GM19438 (cell line): Measurements from ENCODE around the gene SIX3.

Experiments
- ATAC-seq: cut with Tn5 transposase; IDR thresholded peaks from one replicate; pipeline ENCODE4 v1.9.1; 2021; ENCODE audit warnings: low read depth; ENCODE audit not compliant: unreplicated experiment

SIX3 gene

DNA sequence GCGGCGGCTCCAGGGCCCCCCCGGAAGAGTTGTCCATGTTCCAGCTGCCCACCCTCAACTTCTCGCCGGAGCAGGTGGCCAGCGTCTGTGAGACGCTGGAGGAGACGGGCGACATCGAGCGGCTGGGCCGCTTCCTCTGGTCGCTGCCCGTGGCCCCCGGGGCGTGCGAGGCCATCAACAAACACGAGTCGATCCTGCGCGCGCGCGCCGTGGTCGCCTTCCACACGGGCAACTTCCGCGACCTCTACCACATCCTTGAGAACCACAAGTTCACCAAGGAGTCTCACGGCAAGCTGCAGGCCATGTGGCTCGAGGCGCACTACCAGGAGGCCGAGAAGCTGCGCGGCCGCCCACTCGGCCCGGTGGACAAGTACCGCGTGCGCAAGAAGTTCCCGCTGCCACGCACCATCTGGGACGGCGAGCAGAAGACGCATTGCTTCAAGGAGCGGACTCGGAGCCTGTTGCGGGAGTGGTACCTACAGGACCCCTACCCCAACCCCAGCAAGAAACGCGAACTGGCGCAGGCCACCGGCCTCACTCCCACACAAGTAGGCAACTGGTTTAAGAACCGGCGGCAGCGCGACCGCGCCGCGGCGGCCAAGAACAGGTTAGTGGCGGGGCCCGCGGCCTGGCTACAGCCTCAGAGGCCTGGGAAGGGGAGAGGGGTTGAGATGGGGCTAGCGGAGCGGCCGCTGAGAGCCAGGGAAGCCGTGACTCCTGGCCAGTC lies 965 bp downstream of the SIX3 start:
- no peak for ATAC-seq

- no peak for ATAC-seq
These were observed 1.7 kb downstream of the SIX3 start for GRCh38 chr2:44943031-44943692.

- no peak for ATAC-seq
These were observed 2.2 kb downstream of the SIX3 start for GRCh38 chr2:44943693-44944101.

DNA sequence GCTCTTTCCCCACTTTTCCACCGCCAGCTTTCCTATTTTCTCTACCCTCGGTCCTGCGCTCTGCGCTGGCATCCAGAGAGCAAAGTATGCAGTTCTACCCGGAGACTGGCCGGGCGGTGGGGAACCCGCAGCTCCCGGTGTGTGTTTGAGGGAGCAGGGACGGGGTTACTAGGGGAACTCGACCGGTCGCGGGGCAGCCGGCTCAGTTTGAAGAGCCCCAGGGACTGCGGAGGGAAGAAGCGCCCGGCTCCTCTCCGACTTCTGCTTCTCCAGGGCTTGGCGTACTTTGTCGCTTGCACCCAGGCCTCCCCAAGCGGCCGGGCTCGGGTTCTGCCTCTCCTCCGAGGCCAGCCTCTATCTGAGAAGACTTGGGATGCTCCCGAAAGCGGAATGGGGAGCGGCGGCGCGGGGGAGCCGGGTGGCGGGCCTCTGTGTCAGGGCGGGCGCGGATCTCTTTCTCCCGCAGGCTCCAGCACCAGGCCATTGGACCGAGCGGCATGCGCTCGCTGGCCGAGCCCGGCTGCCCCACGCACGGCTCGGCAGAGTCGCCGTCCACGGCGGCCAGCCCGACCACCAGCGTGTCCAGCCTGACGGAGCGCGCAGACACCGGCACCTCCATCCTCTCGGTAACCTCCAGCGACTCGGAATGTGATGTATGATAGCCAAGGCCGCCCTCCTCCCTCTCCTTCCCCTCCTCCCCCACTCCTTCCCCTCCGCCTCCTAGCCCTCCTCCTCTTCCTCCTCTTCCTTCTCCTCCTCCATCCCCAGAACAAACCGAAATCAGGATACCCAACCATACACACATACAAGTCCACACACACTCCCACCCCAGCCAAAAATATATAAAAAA lies 2.8 kb downstream of the SIX3 start:
- no peak for ATAC-seq

GRCh38 chr2:44944952-44945612 lies 3.6 kb downstream of the SIX3 start:
- ATAC-seq, result no peak

GRCh38 chr2:44945676-44946371 lies 4.3 kb downstream of the SIX3 start:
- ATAC-seq, result no peak

DNA sequence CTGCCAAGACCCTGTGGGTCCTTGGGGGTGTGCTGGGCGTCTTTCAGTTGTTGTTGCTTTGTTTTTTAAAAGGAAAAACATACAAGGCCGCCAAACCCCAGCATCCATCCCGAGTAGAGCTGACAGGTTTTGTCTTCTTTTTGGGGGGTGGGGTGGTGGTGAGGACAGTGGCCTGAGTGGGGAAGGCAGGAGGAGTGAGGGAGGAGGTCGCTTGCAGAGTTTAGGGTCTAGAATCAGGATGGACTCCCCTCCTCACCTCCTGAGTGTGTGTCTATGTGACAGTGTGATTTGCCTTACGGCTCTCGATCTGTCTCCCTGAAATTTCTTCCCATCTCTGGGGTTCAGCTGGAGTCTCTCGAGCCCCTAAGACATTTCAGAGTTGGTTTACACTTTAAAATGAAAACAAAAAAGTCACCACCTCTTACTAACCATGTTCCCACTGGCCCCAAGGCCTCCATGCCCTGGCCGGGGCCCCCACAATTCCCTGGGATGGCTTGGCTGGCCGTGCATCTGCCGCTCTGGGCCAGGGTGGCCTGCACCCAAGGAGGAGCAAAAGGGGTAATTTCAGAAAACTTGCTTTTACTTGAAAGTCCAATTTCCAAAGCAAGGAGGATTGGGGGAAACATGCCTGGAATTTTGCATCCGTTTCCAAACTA lies 5.0 kb downstream of the SIX3 start:
- no peak for ATAC-seq

- no peak for ATAC-seq
These were observed 5.5 kb downstream of the SIX3 start for GRCh38 chr2:44947028-44947375.

DNA sequence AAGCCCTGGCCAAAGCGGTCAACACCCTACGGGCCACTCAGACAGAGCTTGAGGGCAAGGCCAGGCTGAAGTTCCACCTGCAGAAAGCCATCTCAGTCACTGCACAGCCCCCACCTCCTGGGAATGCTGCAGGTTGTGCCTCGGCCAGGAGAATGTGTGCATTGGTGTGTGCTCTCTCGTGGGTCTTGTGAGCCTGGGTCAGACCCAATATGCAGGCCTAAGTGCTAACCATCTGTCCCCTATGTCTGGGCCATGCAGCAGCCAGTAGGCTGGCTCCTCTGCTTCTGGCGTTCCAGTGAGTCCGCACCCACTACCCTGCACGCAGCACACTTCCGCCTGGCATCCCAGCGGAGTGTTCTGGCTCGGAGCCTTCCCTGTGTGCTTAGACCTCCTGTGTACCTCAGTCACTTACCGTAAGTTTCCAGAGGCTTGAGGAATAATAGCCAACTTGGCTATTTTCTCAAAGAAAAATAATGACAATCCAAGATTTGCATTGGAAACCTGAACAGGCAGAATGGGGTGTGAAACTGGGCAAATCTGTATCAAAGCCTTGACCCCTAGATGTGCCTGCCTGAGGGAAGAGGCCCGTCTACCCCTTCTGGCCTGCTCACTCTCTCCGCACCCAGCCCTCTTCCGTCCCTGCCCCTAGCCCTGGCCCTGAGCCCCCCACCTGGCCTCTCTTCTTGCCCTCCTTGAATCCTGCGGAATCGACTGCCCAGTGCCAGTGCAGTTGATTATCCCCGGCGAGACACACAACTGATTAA lies 7.2 kb downstream of the SIX3 start:
- ATAC-seq, result no peak

DNA sequence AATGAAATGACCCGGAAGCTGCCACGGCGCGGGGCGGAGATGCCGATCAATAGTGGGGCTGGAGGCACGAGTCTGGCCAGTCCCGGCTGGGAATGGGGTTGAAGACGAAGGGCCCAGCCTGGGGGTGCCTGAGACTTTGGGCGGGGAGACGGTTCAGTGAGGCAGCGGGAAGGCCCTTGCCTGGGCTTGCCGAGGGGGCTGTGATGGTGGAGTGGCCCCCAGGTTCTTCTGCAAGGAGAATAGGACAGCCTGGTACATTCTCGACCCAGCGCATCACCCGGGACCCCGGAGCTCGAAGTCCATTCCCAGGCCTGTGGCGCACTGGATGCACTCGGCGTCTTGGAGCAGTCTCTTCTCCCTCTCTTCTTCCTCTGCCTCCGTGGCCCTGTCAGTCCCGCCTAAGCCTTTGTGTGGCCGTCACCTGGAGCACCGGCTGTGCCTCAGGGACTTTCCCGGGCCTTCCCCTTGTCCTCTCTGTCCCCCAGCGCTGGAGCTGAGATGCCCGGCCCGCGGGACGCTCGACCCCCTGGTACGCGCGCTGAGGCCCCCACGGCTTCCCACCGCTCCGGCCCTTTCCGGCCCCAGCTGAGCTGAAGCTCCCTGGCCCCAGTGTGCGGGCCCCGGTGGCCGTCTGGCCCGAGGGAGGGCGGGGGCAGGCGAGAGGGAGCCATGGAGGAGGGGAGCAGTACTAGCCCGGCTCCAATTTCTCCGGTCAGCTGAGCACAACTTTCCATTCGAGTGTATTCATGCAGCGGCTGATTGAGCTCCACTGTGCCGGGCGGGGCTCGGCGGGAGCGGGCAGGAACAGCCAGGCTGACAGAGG lies 8.0 kb downstream of the SIX3 start:
- no peak for ATAC-seq

DNA sequence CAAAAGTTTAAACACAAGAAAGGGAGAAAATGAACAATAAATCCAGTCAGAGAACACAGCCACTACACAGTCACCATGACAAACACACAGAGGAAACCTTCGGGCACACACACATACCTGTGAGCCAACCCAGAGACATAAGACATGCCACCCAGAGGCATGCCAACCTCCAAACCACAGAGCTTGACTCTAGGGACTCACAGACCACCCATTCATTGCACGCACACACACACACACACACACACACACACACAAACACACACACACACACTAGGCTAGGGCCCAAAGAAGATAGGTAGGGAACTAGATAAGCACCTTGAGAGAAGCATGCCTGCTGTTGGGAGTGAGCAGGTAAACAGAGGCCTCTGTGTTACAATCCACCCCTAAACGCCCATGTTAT lies 9.1 kb downstream of the SIX3 start:
- ATAC-seq, result no peak

- no peak for ATAC-seq
These were observed 9.6 kb downstream of the SIX3 start for GRCh38 chr2:44951124-44951523.

- ATAC-seq, result no peak
These were observed 10.2 kb downstream of the SIX3 start for GRCh38 chr2:44951714-44952113.

- peak; percentile 63 for ATAC-seq
These were observed 10.8 kb downstream of the SIX3 start for GRCh38 chr2:44952143-44952805.

GRCh38 chr2:44952806-44953498 lies 11.4 kb downstream of the SIX3 start:
- ATAC-seq, result no peak

DNA sequence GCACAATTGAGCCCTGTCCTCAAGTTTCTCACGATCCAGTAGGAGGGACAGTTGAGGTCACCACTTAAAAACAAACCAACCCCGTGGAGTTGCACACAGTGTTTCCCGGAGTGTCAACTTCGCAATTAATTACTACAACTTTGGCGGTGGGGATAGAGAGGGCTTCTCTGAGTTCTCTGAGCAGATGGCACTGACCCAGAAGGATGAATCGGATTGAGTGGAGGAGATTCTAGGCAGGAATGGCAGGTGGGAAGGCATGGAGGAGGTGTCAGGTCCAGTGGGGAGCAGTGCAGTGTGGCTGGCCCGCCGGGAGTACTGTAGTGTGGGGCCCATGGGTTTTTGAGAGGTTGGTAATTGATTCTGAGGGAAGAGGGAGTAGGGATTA lies 12.0 kb downstream of the SIX3 start:
- no peak for ATAC-seq

- no peak for ATAC-seq
These were observed 13.0 kb downstream of the SIX3 start for GRCh38 chr2:44954447-44954888.
